ENCODE data around the gene PRCC. TPM values are rescaled to one million over a fixed set of nuclear protein-coding genes. Genes with fewer than 3 reads are reported as not detected.

PRCC gene
- total and polyA plus RNA-seq, 2 of the 13 experiments (the other 11 are each of a cell fraction or from before 2014, with no cell fraction given), result 24.2 to 40.5 TPM

DNA sequence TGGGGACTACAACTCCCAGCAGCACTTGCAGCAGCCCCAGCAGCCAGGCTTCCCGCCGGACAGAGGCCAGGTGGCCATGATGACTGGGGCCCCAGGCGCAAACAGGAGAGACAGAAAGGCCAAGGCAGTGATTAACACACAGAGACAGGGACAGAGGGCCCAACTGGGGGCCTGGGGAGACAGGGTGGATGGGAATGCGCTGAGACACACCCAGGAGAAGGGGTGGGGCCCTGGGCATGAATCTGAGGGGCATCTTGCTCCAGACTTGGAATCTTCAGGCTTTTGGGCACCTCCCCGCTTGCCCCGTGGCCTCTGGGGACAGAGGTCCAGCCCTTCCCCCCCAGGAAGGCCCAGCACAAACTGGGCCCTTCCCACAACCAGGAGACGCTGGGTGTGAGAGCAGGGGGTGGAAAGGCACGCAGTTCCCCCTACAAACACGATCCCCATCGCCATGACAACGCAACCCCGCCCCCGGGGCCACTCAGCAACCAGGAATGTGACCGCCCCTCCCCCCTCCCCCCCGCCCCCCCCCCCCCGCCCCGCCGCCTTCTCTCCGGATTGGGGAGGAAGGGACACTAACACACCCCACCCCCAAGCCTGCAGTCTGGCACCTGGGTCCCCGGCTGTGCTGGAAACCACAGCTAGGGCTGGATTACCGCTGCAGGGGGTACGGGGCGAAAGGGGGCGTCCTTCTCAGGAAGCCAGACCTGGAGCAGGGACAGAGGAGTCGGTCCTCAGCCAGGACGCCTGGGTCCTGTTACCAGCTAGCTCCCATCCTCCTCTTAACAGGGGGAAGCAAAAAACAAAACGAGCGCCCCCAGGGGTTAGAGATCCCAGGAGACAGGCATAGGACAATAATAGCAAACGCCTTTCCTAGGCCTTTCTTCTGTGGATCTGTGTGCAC is 20.4 kb upstream of the PRCC start (continued):
- no peak for TF ChIP-seq ELK4 (CRISPR knock-in tag; IDR thresholded peaks at IDR 0.05; ENCODE audit: borderline replicate concordance)
- TF ChIP-seq ZNF180 (CRISPR knock-in tag; IDR thresholded peaks at IDR 0.05; ENCODE audit: borderline replicate concordance, low read depth), result no peak
- TF ChIP-seq ETV5 (CRISPR knock-in tag; IDR thresholded peaks at IDR 0.05; ENCODE audit: borderline replicate concordance), result peak; percentile 7; the same call in 1 of the 2 replicates
- no peak for TF ChIP-seq ZSCAN30 (CRISPR knock-in tag; IDR thresholded peaks at IDR 0.05)
- no peak for TF ChIP-seq PBX3 (CRISPR knock-in tag; IDR thresholded peaks at IDR 0.05; ENCODE audit: borderline replicate concordance)
- peak; percentile 99 for TF ChIP-seq PCBP1 (IDR thresholded peaks at IDR 0.05; ENCODE audit: borderline replicate concordance, low read depth, low read length)
- TF ChIP-seq ZNF546 (CRISPR knock-in tag; conservative IDR thresholded peaks at IDR 0.05), result no peak
- TF ChIP-seq ZNF101 (CRISPR knock-in tag; IDR thresholded peaks at IDR 0.05; ENCODE audit: borderline replicate concordance, low read depth), result no peak
- no peak for TF ChIP-seq IRF1 (CRISPR knock-in tag; IDR thresholded peaks at IDR 0.05; ENCODE audit: low read depth)
- TF ChIP-seq TEAD2 (CRISPR knock-in tag; IDR thresholded peaks at IDR 0.05), result no peak
- TF ChIP-seq ZNF281 (CRISPR knock-in tag; IDR thresholded peaks at IDR 0.05; ENCODE audit: borderline replicate concordance), result peak; percentile 70; the same call in 1 of the 2 replicates
- no peak for TF ChIP-seq IKZF1 (IDR thresholded peaks at IDR 0.05)
- TF ChIP-seq HINFP (CRISPR knock-in tag; IDR thresholded peaks at IDR 0.05; ENCODE audit: low read depth), result no peak; the same call in 1 of the 2 replicates
- peak; percentile 78; the same call in 1 of the 2 replicates for TF ChIP-seq SIN3A (IDR thresholded peaks at IDR 0.05; ENCODE audit: borderline replicate concordance, low read depth, low read length)
- peak; percentile 52; the same call in 1 of the 2 replicates for TF ChIP-seq ZBTB7A (CRISPR knock-in tag; IDR thresholded peaks at IDR 0.05)
- TF ChIP-seq, protein P1, sequence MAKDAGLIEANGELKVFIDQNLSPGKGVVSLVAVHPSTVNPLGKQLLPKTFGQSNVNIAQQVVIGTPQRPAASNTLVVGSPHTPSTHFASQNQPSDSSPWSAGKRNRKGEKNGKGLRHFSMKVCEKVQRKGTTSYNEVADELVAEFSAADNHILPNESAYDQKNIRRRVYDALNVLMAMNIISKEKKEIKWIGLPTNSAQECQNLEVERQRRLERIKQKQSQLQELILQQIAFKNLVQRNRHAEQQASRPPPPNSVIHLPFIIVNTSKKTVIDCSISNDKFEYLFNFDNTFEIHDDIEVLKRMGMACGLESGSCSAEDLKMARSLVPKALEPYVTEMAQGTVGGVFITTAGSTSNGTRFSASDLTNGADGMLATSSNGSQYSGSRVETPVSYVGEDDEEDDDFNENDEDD (CRISPR knock-in tag; IDR thresholded peaks at IDR 0.05; ENCODE audit: borderline replicate concordance), result peak; percentile 75; the same call in 1 of the 2 replicates
- 0 out of 2 replicates have a peak, but pooled peaks have one; percentile 25 for TF ChIP-seq HDAC2 (CRISPR knock-in tag; IDR thresholded peaks at IDR 0.05)
- TF ChIP-seq DRAP1 (CRISPR knock-in tag; IDR thresholded peaks at IDR 0.05), result no peak
